ENCODE measurements around the gene UNC93B1.
"Not testable (repeated sequence)": the region's sequence is repeated elsewhere in the genome, so short reads cannot be mapped to it uniquely, and the experiment has no call there.

The UNC93B1 gene

GRCh38 chr11:67991347-67992121, 12.4 kb downstream of the UNC93B1 start:
- not testable (repeated sequence) for H3K36me3 ChIP-seq (ENCODE audit: insufficient read depth, low read length); H3K4me1 ChIP-seq (ENCODE audit: insufficient read depth, low read length); H3K9me3 ChIP-seq (ENCODE audit: low read length); H2AFZ ChIP-seq (ENCODE audit: low read depth, low read length); H3K27me3 ChIP-seq (ENCODE audit: insufficient read depth, low read length); H3K4me3 ChIP-seq (ENCODE audit: low read length)

- H2AFZ ChIP-seq (ENCODE audit: low read depth, low read length); H3K4me3 ChIP-seq (ENCODE audit: low read length); H3K9me3 ChIP-seq (ENCODE audit: low read length): not testable (repeated sequence)
Observed at GRCh38 chr11:67990546-67991346, 13.2 kb downstream of the UNC93B1 start.

GRCh38 chr11:67985302-67985701, 18.6 kb downstream of the UNC93B1 start:
- H3K4me1 ChIP-seq (ENCODE audit: insufficient read depth, low read length); H3K9me3 ChIP-seq (ENCODE audit: low read length); H2AFZ ChIP-seq (ENCODE audit: low read depth, low read length); H3K36me3 ChIP-seq (ENCODE audit: insufficient read depth, low read length); H3K27me3 ChIP-seq (ENCODE audit: insufficient read depth, low read length); H3K4me3 ChIP-seq (ENCODE audit: low read length): not testable (repeated sequence)

More at GRCh38 chr11:67990546-67991346, 13.2 kb downstream of the UNC93B1 start:
- not testable (repeated sequence) for H3K36me3 ChIP-seq (ENCODE audit: insufficient read depth, low read length); H3K4me1 ChIP-seq (ENCODE audit: insufficient read depth, low read length); H3K27me3 ChIP-seq (ENCODE audit: insufficient read depth, low read length)

GRCh38 chr11:67983951-67984350, 19.9 kb downstream of the UNC93B1 start:
- Histone ChIP-seq H2AFZ (ENCODE audit: low read depth, low read length) (no peak overlapping the region), H3K27me3 (ENCODE audit: insufficient read depth, low read length) (no peaks in the 10 kb centered on the region), H3K36me3 (ENCODE audit: insufficient read depth, low read length) (no peaks in the 10 kb centered on the region), H3K4me3 (ENCODE audit: low read length) (no peak overlapping the region), H3K4me1 (ENCODE audit: insufficient read depth, low read length) (peaks cover 3% of the 10 kb centered on the region), H3K9me3 (ENCODE audit: low read length) (no peaks in the 10 kb centered on the region)

GRCh38 chr11:67982255-67982857, 21.5 kb downstream of the UNC93B1 start:
- H3K9me3 ChIP-seq (ENCODE audit: low read length): not testable (repeated sequence)

GRCh38 chr11:67981226-67981625, 22.7 kb downstream of the UNC93B1 start:
- not testable (repeated sequence) for H3K27me3 ChIP-seq (ENCODE audit: insufficient read depth, low read length); H3K9me3 ChIP-seq (ENCODE audit: low read length); H3K4me1 ChIP-seq (ENCODE audit: insufficient read depth, low read length); H3K4me3 ChIP-seq (ENCODE audit: low read length); H3K36me3 ChIP-seq (ENCODE audit: insufficient read depth, low read length); H2AFZ ChIP-seq (ENCODE audit: low read depth, low read length)

More at GRCh38 chr11:67982255-67982857, 21.5 kb downstream of the UNC93B1 start:
- H3K4me1 ChIP-seq (ENCODE audit: insufficient read depth, low read length); H3K36me3 ChIP-seq (ENCODE audit: insufficient read depth, low read length); H2AFZ ChIP-seq (ENCODE audit: low read depth, low read length); H3K27me3 ChIP-seq (ENCODE audit: insufficient read depth, low read length); H3K4me3 ChIP-seq (ENCODE audit: low read length): not testable (repeated sequence)

- not testable (repeated sequence) for H3K27me3 ChIP-seq (ENCODE audit: insufficient read depth, low read length); H3K36me3 ChIP-seq (ENCODE audit: insufficient read depth, low read length); H3K4me1 ChIP-seq (ENCODE audit: insufficient read depth, low read length); H3K4me3 ChIP-seq (ENCODE audit: low read length); H2AFZ ChIP-seq (ENCODE audit: low read depth, low read length); H3K9me3 ChIP-seq (ENCODE audit: low read length)
Observed at GRCh38 chr11:67978766-67979418, 25.0 kb downstream of the UNC93B1 start.

GRCh38 chr11:67974746-67975145, 29.2 kb downstream of the UNC93B1 start:
- not testable (repeated sequence) for H3K9me3 ChIP-seq (ENCODE audit: low read length); H3K4me3 ChIP-seq (ENCODE audit: low read length); H2AFZ ChIP-seq (ENCODE audit: low read depth, low read length); H3K4me1 ChIP-seq (ENCODE audit: insufficient read depth, low read length); H3K36me3 ChIP-seq (ENCODE audit: insufficient read depth, low read length); H3K27me3 ChIP-seq (ENCODE audit: insufficient read depth, low read length)

GRCh38 chr11:67965830-67966348, 38.0 kb downstream of the UNC93B1 start:
- not testable (repeated sequence) for H3K4me3 ChIP-seq (ENCODE audit: low read length); H3K36me3 ChIP-seq (ENCODE audit: insufficient read depth, low read length); H3K4me1 ChIP-seq (ENCODE audit: insufficient read depth, low read length); H3K27me3 ChIP-seq (ENCODE audit: insufficient read depth, low read length); H2AFZ ChIP-seq (ENCODE audit: low read depth, low read length); H3K9me3 ChIP-seq (ENCODE audit: low read length)

- H3K27me3 ChIP-seq (ENCODE audit: insufficient read depth, low read length): not testable (repeated sequence)
Observed at GRCh38 chr11:67964746-67965145, 39.2 kb downstream of the UNC93B1 start.

GRCh38 chr11:67963879-67964278, 40.0 kb downstream of the UNC93B1 start:
- H3K27me3 ChIP-seq (ENCODE audit: insufficient read depth, low read length); H3K9me3 ChIP-seq (ENCODE audit: low read length); H2AFZ ChIP-seq (ENCODE audit: low read depth, low read length); H3K36me3 ChIP-seq (ENCODE audit: insufficient read depth, low read length); H3K4me3 ChIP-seq (ENCODE audit: low read length); H3K4me1 ChIP-seq (ENCODE audit: insufficient read depth, low read length): not testable (repeated sequence)

More at GRCh38 chr11:67964746-67965145, 39.2 kb downstream of the UNC93B1 start:
- H2AFZ ChIP-seq (ENCODE audit: low read depth, low read length); H3K9me3 ChIP-seq (ENCODE audit: low read length); H3K36me3 ChIP-seq (ENCODE audit: insufficient read depth, low read length); H3K4me3 ChIP-seq (ENCODE audit: low read length); H3K4me1 ChIP-seq (ENCODE audit: insufficient read depth, low read length): not testable (repeated sequence)

GRCh38 chr11:67963217-67963616, 40.7 kb downstream of the UNC93B1 start:
- H3K4me3 ChIP-seq (ENCODE audit: low read length); H3K4me1 ChIP-seq (ENCODE audit: insufficient read depth, low read length); H3K36me3 ChIP-seq (ENCODE audit: insufficient read depth, low read length); H2AFZ ChIP-seq (ENCODE audit: low read depth, low read length); H3K27me3 ChIP-seq (ENCODE audit: insufficient read depth, low read length); H3K9me3 ChIP-seq (ENCODE audit: low read length): not testable (repeated sequence)

- H3K36me3 ChIP-seq (ENCODE audit: insufficient read depth, low read length); H3K9me3 ChIP-seq (ENCODE audit: low read length); H3K4me3 ChIP-seq (ENCODE audit: low read length): not testable (repeated sequence)
Observed at GRCh38 chr11:67956236-67956635, 47.7 kb downstream of the UNC93B1 start.

More at GRCh38 chr11:67956236-67956635, 47.7 kb downstream of the UNC93B1 start:
- H3K27me3 ChIP-seq (ENCODE audit: insufficient read depth, low read length); H2AFZ ChIP-seq (ENCODE audit: low read depth, low read length); H3K4me1 ChIP-seq (ENCODE audit: insufficient read depth, low read length): not testable (repeated sequence)

Data from neuron (in vitro differentiated cells).